K562 (cell line): ENCODE data around the gene CRYBG2. TPM values are rescaled to one million over a fixed set of nuclear protein-coding genes. Genes with fewer than 3 reads are reported as not detected.

Experiments
- AFF1 ChIP-seq, 2 experiments: fragments of 450-650 bp; IDR thresholded peaks; 2 replicates each; pipeline ENCODE4 v1.6.1; 2018; ENCODE audit warnings: mild to moderate bottlenecking in 2 of 2, low read depth in 1 of 2; ENCODE audit not compliant: partially characterized antibody in 2 of 2
- ATF3 ChIP-seq, 2 experiments: fragments of 450-650 bp in 1 of 2; sonication (generic) in 1 of 2; formaldehyde crosslinking in 1 of 2; IDR thresholded peaks in 1 of 2; conservative IDR thresholded peaks in 1 of 2; 2 replicates each; pipeline versions ENCODE4 v1.6.1 to v1.8.1; 2016 to 2023; ENCODE audit warnings: mild to moderate bottlenecking in 2 of 2, moderate library complexity in 2 of 2, inconsistent platforms in 1 of 2, missing genetic modification reagents in 1 of 2
- BRD9 ChIP-seq: fragments of 450-650 bp; IDR thresholded peaks from 2 replicates; pipeline ENCODE4 v1.6.1; 2018; ENCODE audit warnings: low read depth; ENCODE audit not compliant: partially characterized antibody
- CREB1 ChIP-seq, 2 experiments: sonication (generic) in 1 of 2; formaldehyde crosslinking in 1 of 2; IDR thresholded peaks; 2 replicates each; pipeline versions ENCODE4 v1.6.1 to v1.8.0; 2012 to 2022; ENCODE audit warnings: inconsistent platforms in 1 of 2, mild to moderate bottlenecking in 1 of 2, missing genetic modification reagents in 1 of 2, moderate library complexity in 1 of 2
- CTBP1 ChIP-seq: fragments of 450-650 bp; IDR thresholded peaks from 2 replicates; pipeline ENCODE4 v1.6.1; 2016; ENCODE audit warnings: borderline replicate concordance
- EP400 ChIP-seq: fragments of 450-650 bp; IDR thresholded peaks from 2 replicates; pipeline ENCODE4 v1.6.1; 2017; ENCODE audit warnings: antibody characterized with exemption, mild to moderate bottlenecking, moderate library complexity
- HLTF ChIP-seq: fragments of 450-650 bp; IDR thresholded peaks from 2 replicates; pipeline ENCODE4 v1.6.1; 2016
- LARP7 ChIP-seq: fragments of 450-650 bp; IDR thresholded peaks from 2 replicates; pipeline ENCODE4 v1.6.1; 2016
- NFE2 ChIP-seq: IDR thresholded peaks from 2 replicates; pipeline ENCODE4 v1.6.1; 2014; ENCODE audit warnings: antibody characterized with exemption, low read depth
- POLR2AphosphoS5 ChIP-seq: IDR thresholded peaks from 2 replicates; pipeline ENCODE4 v1.6.1; 2011; ENCODE audit warnings: mild to moderate bottlenecking, low read depth, low read length, moderate library complexity; ENCODE audit not compliant: control insufficient read depth, insufficient read depth
- TRIM25 ChIP-seq: fragments of 450-650 bp; IDR thresholded peaks from 2 replicates; pipeline ENCODE4 v1.7.0; 2016; ENCODE audit warnings: borderline replicate concordance
- ZNF24 ChIP-seq: fragments of 450-650 bp; IDR thresholded peaks from 2 replicates; pipeline ENCODE4 v1.6.1; 2016
- ZNF311 ChIP-seq: fragments of 250-450 bp; sonication (Bioruptor Pico); IDR thresholded peaks from 2 replicates; pipeline ENCODE4 v1.4.0; 2020; ENCODE audit warnings: mild to moderate bottlenecking, moderate library complexity
- polyA plus RNA-seq, 8 experiments: library from polyadenylated mRNA; depleted of rRNA in 4 of 8; stranded (reverse) in 5 of 8; unstranded in 3 of 8; fragments of >200 nt; fragmentation: Nextera tagmentation in 2 of 8; fragmentation: Illumina TruSeq in 1 of 8; extraction: Ambion mirVana in 2 of 8; extraction: Trizol in 1 of 8; gene quantifications; 2 replicates each; pipeline versions ENCODE4 v1.2.1 to v1.2.3, GENCODE V29; 2011 to 2014; ENCODE audit warnings: inconsistent platforms in 1 of 8, missing spikeins in 1 of 8
- total RNA-seq, 7 experiments: library from RNA; depleted of rRNA in 6 of 7; stranded (reverse); fragments of >200 nt in 6 of 7; fragmentation: Illumina TruSeq in 2 of 7; extraction: Trizol in 2 of 7; gene quantifications; 2 replicates each; pipeline versions ENCODE4 v1.2.1 to v1.2.3, GENCODE V29; 2011 to 2021; ENCODE audit warnings: low replicate concordance in 1 of 7
- TF ChIP-seq, protein P1 (sequence below): IDR thresholded peaks from 2 replicates; pipeline ENCODE4 v1.6.1; 2014; ENCODE audit warnings: antibody characterized with exemption

CRYBG2 gene
- total and polyA plus RNA-seq, 9 of the 15 experiments (the other 6 are each of a cell fraction or from before 2014, with no cell fraction given), result 0.39 to 8.5 (median 3.7) TPM

- TF ChIP-seq AFF1 (IDR thresholded peaks at IDR 0.05; ENCODE audit: low read depth in 1 of 2, partially characterized antibody in 2 of 2) (peak in 1 of 2 experiments; percentile 43), POLR2AphosphoS5 (peak; percentile 28; the same call in 1 of the 2 replicates), CTBP1 (peak; percentile 74; the same call in 1 of the 2 replicates), EP400 (peak; percentile 48; the same call in 1 of the 2 replicates), CREB1 (IDR thresholded peaks at IDR 0.05) (peak; percentile 20; the same call in 1 of the 2 replicates), CREB1 (CRISPR knock-in tag; IDR thresholded peaks at IDR 0.05) (0 out of 2 replicates have a peak, but pooled peaks have one; percentile 22), TRIM25 (peak; percentile 71; the same call in 1 of the 2 replicates), ATF3 (IDR thresholded peaks at IDR 0.05) (peak; percentile 28; the same call in 1 of the 2 replicates), ATF3 (CRISPR knock-in tag; conservative IDR thresholded peaks at IDR 0.05) (0 out of 2 replicates have a peak, but pooled peaks have one; percentile 18), HLTF (peak; percentile 68; the same call in 1 of the 2 replicates), LARP7 (peak; percentile 78; the same call in 1 of the 2 replicates), NFE2 (peak; percentile 45; the same call in 1 of the 2 replicates), ZNF311 (CRISPR knock-in tag) (0 out of 2 replicates have a peak, but pooled peaks have one; percentile 7), ZNF24 (peak; percentile 48; the same call in 1 of the 2 replicates), BRD9 (peak; percentile 62)
- TF ChIP-seq, protein P1, sequence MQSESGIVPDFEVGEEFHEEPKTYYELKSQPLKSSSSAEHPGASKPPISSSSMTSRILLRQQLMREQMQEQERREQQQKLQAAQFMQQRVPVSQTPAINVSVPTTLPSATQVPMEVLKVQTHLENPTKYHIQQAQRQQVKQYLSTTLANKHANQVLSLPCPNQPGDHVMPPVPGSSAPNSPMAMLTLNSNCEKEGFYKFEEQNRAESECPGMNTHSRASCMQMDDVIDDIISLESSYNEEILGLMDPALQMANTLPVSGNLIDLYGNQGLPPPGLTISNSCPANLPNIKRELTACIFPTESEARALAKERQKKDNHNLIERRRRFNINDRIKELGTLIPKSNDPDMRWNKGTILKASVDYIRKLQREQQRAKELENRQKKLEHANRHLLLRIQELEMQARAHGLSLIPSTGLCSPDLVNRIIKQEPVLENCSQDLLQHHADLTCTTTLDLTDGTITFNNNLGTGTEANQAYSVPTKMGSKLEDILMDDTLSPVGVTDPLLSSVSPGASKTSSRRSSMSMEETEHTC, result peak; percentile 70
Measured at GRCh38 chr1:26307966-26308899, 45.7 kb downstream of the CRYBG2 start (continued).
